Fibroblast of lung (primary cell): ENCODE data around the gene METTL25. TPM values are rescaled to one million over a fixed set of nuclear protein-coding genes. Genes with fewer than 3 reads are reported as not detected.

Experiments used
- DNase-seq, 2 donors: peaks; one replicate each; pipeline versions ENCODE4 v3.0.0 to v3.0.0-alpha.2; 2010; ENCODE audit warnings: low read depth in 2 of 2
- H2AFZ ChIP-seq: 2 replicates; pipeline ENCODE4 v1.5.1; 2012; ENCODE audit warnings: low read length, control low read depth, inconsistent platforms
- H3K27ac ChIP-seq: 2 replicates; pipeline ENCODE4 v1.5.1; 2011; ENCODE audit warnings: low read length, control low read depth; ENCODE audit not compliant: insufficient read depth
- H3K27me3 ChIP-seq: 2 replicates; pipeline ENCODE4 v1.5.1; 2011; ENCODE audit warnings: mild to moderate bottlenecking, low read length; ENCODE audit not compliant: control insufficient read depth, insufficient read depth
- H3K36me3 ChIP-seq: 2 replicates; pipeline ENCODE4 v1.5.1; 2011; ENCODE audit warnings: low read length; ENCODE audit not compliant: control insufficient read depth, insufficient read depth
- H3K4me1 ChIP-seq: 2 replicates; pipeline ENCODE4 v1.5.1; 2011; ENCODE audit warnings: low read length; ENCODE audit not compliant: control insufficient read depth, insufficient read depth; ENCODE audit errors: extremely low read depth
- H3K4me2 ChIP-seq: 2 replicates; pipeline ENCODE4 v1.5.1; 2011; ENCODE audit warnings: low read length, control low read depth; ENCODE audit not compliant: insufficient read depth; ENCODE audit errors: extremely low read depth
- H3K4me3 ChIP-seq, 4 experiments: fragments of 200-600 bp in 1 of 4; sonication (generic) in 1 of 4; replicated peaks in 1 of 4; 2 replicates each; pipeline ENCODE4 v1.5.1; 2011 to 2016; ENCODE audit warnings: low read length in 4 of 4, low read depth in 3 of 4, mild to moderate bottlenecking in 3 of 4, control low read depth in 2 of 4, inconsistent platforms in 1 of 4, mixed read lengths in 1 of 4; ENCODE audit not compliant: insufficient read depth in 1 of 4; ENCODE audit errors: control extremely low read depth in 1 of 4
- H3K79me2 ChIP-seq: 2 replicates; pipeline ENCODE4 v1.5.1; 2012; ENCODE audit warnings: mild to moderate bottlenecking, low read length, inconsistent platforms; ENCODE audit not compliant: control insufficient read depth, insufficient read depth
- H3K9ac ChIP-seq: 2 replicates; pipeline ENCODE4 v1.5.1; 2011; ENCODE audit warnings: mild to moderate bottlenecking, low read length, control low read depth; ENCODE audit not compliant: insufficient read depth
- H3K9me3 ChIP-seq: 2 replicates; pipeline ENCODE4 v1.5.1; 2012; ENCODE audit warnings: low read depth, low read length; ENCODE audit not compliant: control insufficient read depth, insufficient read depth
- H4K20me1 ChIP-seq: 2 replicates; pipeline ENCODE4 v1.5.1; 2011; ENCODE audit warnings: low read length; ENCODE audit not compliant: control insufficient read depth, insufficient read depth; ENCODE audit errors: extremely low read depth
- EZH2 ChIP-seq: IDR thresholded peaks from 2 replicates; pipeline ENCODE4 v1.5.1; 2012; ENCODE audit warnings: low read length, control low read depth, mild to moderate bottlenecking; ENCODE audit errors: missing control alignments
- polyA plus RNA-seq, 2 donors: library from polyadenylated mRNA; depleted of rRNA in 1 of 2; stranded (reverse) in 1 of 2; unstranded in 1 of 2; fragments of >200 nt; gene quantifications; 2 replicates each; pipeline ENCODE4 v1.2.1, GENCODE V29; 2011 to 2012; ENCODE audit warnings: missing spikeins in 1 of 2
- total RNA-seq: library from RNA; depleted of rRNA; stranded (reverse); fragments of >200 nt; gene quantifications from 2 replicates; pipeline ENCODE4 v1.2.1, GENCODE V29; 2014
- TF ChIP-seq, protein P1 (sequence below), 2 donors: IDR thresholded peaks in 1 of 2; conservative IDR thresholded peaks in 1 of 2; 1 replicate in 1 of 2; 2 replicates in 1 of 2; pipeline ENCODE4 v1.5.1; 2011 to 2012; ENCODE audit warnings: low read length in 2 of 2, control low read depth in 1 of 2, inconsistent platforms in 1 of 2, low read depth in 1 of 2, mild to moderate bottlenecking in 1 of 2

METTL25 gene
- total and polyA plus RNA-seq, 2 donors (not counting 1 experiment from before 2014, with no cell fraction given) = 4.2 to 6.9 TPM

DNA sequence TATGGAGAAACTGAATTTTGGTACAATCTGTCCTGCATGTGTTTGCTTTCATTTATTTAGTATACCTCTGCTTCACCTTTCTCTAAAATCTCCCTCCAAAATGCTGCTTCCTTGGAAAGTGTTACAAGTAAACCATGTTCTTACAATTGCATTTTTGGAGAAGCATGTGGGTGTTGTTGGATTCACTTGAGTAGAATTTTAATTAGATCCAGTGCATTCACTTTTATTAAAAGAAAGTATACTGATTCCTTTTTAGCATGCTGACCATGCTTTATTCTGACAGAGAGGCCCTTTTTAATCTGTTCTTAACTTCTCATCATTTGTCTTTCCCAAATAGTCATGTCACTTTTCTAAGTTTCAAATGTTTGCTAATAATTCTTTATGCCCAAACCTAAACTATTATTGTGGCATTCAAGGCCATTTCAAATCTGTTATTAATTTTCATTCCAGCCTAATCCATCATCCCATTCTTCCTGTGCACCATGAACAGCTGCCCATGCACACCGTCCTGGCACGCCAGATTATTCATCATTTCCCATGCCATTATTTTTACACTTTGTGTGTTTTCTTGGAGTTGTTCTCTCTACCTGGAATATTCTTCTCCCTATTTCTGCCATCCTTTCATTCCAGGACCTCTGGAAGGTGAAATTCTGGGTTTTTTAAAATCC, 90.7 kb downstream of the METTL25 start:
- no peaks in the 10 kb centered on the region for H4K20me1 ChIP-seq
- H3K27ac ChIP-seq = no peak overlapping the region
- no peak overlapping the region for H3K4me3 ChIP-seq
- TF ChIP-seq, protein P1, sequence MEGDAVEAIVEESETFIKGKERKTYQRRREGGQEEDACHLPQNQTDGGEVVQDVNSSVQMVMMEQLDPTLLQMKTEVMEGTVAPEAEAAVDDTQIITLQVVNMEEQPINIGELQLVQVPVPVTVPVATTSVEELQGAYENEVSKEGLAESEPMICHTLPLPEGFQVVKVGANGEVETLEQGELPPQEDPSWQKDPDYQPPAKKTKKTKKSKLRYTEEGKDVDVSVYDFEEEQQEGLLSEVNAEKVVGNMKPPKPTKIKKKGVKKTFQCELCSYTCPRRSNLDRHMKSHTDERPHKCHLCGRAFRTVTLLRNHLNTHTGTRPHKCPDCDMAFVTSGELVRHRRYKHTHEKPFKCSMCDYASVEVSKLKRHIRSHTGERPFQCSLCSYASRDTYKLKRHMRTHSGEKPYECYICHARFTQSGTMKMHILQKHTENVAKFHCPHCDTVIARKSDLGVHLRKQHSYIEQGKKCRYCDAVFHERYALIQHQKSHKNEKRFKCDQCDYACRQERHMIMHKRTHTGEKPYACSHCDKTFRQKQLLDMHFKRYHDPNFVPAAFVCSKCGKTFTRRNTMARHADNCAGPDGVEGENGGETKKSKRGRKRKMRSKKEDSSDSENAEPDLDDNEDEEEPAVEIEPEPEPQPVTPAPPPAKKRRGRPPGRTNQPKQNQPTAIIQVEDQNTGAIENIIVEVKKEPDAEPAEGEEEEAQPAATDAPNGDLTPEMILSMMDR (conservative IDR thresholded peaks at IDR 0.05 in 1 of 2, IDR thresholded peaks at IDR 0.05 in 1 of 2; ENCODE audit: low read depth in 1 of 2, low read length in 2 of 2) = no peak
- no peak for TF ChIP-seq EZH2
- H3K9me3 ChIP-seq = no peaks in the 10 kb centered on the region
- H3K27me3 ChIP-seq = no peaks in the 10 kb centered on the region
- no peaks in the 10 kb centered on the region for H3K4me1 ChIP-seq
- H3K9ac ChIP-seq = no peak overlapping the region
- no peak overlapping the region for H2AFZ ChIP-seq
- H3K79me2 ChIP-seq = no peaks in the 10 kb centered on the region
- H3K4me2 ChIP-seq = no peak overlapping the region
- no peak for DNase-seq
- no peaks in the 10 kb centered on the region for H3K36me3 ChIP-seq

DNA sequence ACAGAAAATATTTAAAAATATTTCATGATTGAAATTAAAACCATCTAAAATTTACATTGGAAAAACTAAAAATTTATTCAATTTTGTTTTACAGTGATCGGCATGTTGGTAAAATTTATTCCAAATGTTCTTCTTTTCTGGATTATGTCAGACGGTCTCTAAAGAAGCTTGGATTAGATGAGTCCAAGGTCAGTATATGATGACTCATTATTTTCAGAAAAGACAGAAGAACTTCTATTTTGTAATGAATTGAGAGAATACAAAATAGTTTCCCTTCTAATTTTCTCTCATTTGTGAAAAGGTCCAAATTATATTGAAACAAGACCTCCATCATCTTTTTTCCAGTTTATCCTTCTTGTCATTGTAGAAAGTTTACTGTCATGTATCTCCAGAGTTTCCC, 98.3 kb downstream of the METTL25 start:
- H3K9ac ChIP-seq = no peak overlapping the region
- no peaks in the 10 kb centered on the region for H3K27me3 ChIP-seq
- H3K27ac ChIP-seq = no peak overlapping the region
- no peak overlapping the region for H2AFZ ChIP-seq
- no peaks in the 10 kb centered on the region for H4K20me1 ChIP-seq
- no peaks in the 10 kb centered on the region for H3K79me2 ChIP-seq
- H3K4me2 ChIP-seq = no peak overlapping the region
- TF ChIP-seq, protein P1 (conservative IDR thresholded peaks at IDR 0.05 in 1 of 2, IDR thresholded peaks at IDR 0.05 in 1 of 2; ENCODE audit: low read depth in 1 of 2, low read length in 2 of 2) = no peak
- TF ChIP-seq EZH2 = no peak
- H3K4me1 ChIP-seq = no peaks in the 10 kb centered on the region
- H3K36me3 ChIP-seq = no peaks in the 10 kb centered on the region
- no peaks in the 10 kb centered on the region for H3K9me3 ChIP-seq
- DNase-seq = no peak
- no peak overlapping the region for H3K4me3 ChIP-seq

DNA sequence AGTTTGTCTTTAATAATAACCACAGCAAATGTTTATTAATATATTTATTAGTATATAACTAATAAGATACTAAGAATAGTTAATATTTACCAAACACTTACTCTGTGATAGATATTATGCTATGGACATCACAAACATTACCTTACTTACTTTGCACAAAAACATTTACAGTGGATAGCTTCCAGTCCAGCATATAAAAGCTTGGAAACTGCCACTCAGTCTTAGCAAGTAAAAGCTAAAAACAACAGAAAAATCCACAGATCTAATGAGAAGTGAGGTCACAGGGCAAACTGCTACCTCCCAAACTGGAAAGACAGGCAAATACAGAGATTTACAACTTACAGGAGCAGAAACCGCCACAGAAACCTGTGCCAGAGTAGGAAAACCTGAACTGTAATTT, 99.8 kb downstream of the METTL25 start:
- DNase-seq = no peak
- Histone ChIP-seq H3K27ac (no peak overlapping the region), H3K9me3 (no peaks in the 10 kb centered on the region), H3K79me2 (no peaks in the 10 kb centered on the region), H3K36me3 (no peaks in the 10 kb centered on the region), H3K27me3 (no peaks in the 10 kb centered on the region), H3K9ac (no peak overlapping the region), H3K4me2 (no peak overlapping the region), H3K4me1 (no peaks in the 10 kb centered on the region), H2AFZ (no peak overlapping the region), H4K20me1 (no peaks in the 10 kb centered on the region), H3K4me3 (no peak overlapping the region)
- TF ChIP-seq, protein P1 (conservative IDR thresholded peaks at IDR 0.05 in 1 of 2, IDR thresholded peaks at IDR 0.05 in 1 of 2; ENCODE audit: low read depth in 1 of 2, low read length in 2 of 2) = no peak
- TF ChIP-seq EZH2 = no peak
